Thyroid gland (tissue), 4 donors: ENCODE measurements around the gene SEPTIN1. TPM values are rescaled to one million over a fixed set of nuclear protein-coding genes. Genes with fewer than 3 reads are reported as not detected.

Source experiments
- DNase-seq, 2 donors: peaks; one replicate each; pipeline ENCODE4 v3.0.0-alpha.2; 2019
- H3K27ac ChIP-seq, 3 donors: fragments of 200-600 bp; sonication (generic); 1 replicate in 2 of 3; 2 replicates in 1 of 3; pipeline ENCODE4 v1.5.1; 2016 to 2019; ENCODE audit warnings: mild to moderate bottlenecking in 1 of 3, moderate library complexity in 1 of 3
- H3K27me3 ChIP-seq: fragments of 200-600 bp; sonication (generic); one replicate; pipeline ENCODE4 v1.5.1; 2019
- H3K36me3 ChIP-seq, 2 donors: fragments of 200-600 bp; sonication (generic); one replicate each; pipeline ENCODE4 v1.5.1; 2016 to 2019
- H3K4me1 ChIP-seq, 2 donors: fragments of 200-600 bp; sonication (generic); one replicate each; pipeline ENCODE4 v1.5.1; 2017 to 2019
- H3K4me3 ChIP-seq, 3 donors: fragments of 200-600 bp; sonication (generic); replicated peaks in 1 of 3; 1 replicate in 2 of 3; 2 replicates in 1 of 3; pipeline ENCODE4 v1.5.1; 2016; ENCODE audit warnings: mild to moderate bottlenecking in 1 of 3
- H3K9me3 ChIP-seq: fragments of 200-600 bp; sonication (generic); one replicate; pipeline ENCODE4 v1.5.1; 2017
- CTCF ChIP-seq, 6 experiments: fragments of 200-600 bp in 3 of 6; fragments of 450-650 bp in 3 of 6; sonication (generic) in 3 of 6; IDR thresholded peaks; one replicate each; pipeline ENCODE4 v1.5.1; 2016 to 2019; ENCODE audit warnings: antibody characterized with exemption in 6 of 6, mild to moderate bottlenecking in 2 of 6, inconsistent platforms in 1 of 6, moderate library complexity in 1 of 6
- POLR2A ChIP-seq, 2 donors: fragments of 450-650 bp; IDR thresholded peaks; one replicate each; pipeline ENCODE4 v1.6.1; 2017; ENCODE audit warnings: antibody characterized with exemption in 2 of 2, mild to moderate bottlenecking in 2 of 2, moderate library complexity in 1 of 2
- WGBS, 2 donors: methylation state at CpG; one replicate each; pipeline ENCODE4 v1.1.5; 2017; 5-methylcytosine and 5-hydroxymethylcytosine counted together
- intact Hi-C: fragments of 100-400 bp; cut with DNase I; formaldehyde crosslinking; loops from one replicate; pipeline ENCODE4 v1.15.1; 2023
- total RNA-seq, 4 donors: library from RNA; depleted of rRNA; stranded (reverse); fragments of >200 nt; gene quantifications; one replicate each; pipeline ENCODE4 v1.2.3, GENCODE V29; 2016

Gene SEPTIN1
- total RNA-seq, 4 donors from 2014 or later, result 0.56 to 3.4 (median 1.4) TPM

GRCh38 chr16:30409125-30410060 is 27.0 kb upstream of the SEPTIN1 start:
- Histone ChIP-seq H3K36me3 (no peaks in the 10 kb centered on the region), H3K4me3 (no peak overlapping the region), H3K4me1 (peaks cover 5 to 19% of the 10 kb centered on the region in 2 donors), H3K27ac (peak overlapping the region in 2 of 3 donors; percentile 19 to 27), H3K27me3 (no peaks in the 10 kb centered on the region), H3K9me3 (no peaks in the 10 kb centered on the region)
- intact Hi-C loops, result no loop called here
- DNase-seq, result peak; percentile 88 to 93
- TF ChIP-seq CTCF (IDR thresholded peaks at IDR 0.05) (peak; percentile 82 to 96 (median 91)), POLR2A (IDR thresholded peaks at IDR 0.05) (no peak)
- 45 to 47% methylated on average over 14 to 15 of the region's 15 CpGs for WGBS, 2 donors

- Histone ChIP-seq H3K9me3 (no peaks in the 10 kb centered on the region), H3K27me3 (no peaks in the 10 kb centered on the region), H3K4me3 (peak overlapping the region; percentile 71 to 72 (median 72)), H3K36me3 (no peaks in the 10 kb centered on the region), H3K27ac (peak overlapping the region; percentile 51 to 72 (median 56)), H3K4me1 (peaks cover 5 to 19% of the 10 kb centered on the region in 2 donors)
- whole genome bisulfite sequencing, 2 donors, result 16 to 30% methylated on average over 9 to 18 of the region's 19 CpGs
- intact Hi-C loops, result no loop called here
- no peak for DNase-seq
- no peak for TF ChIP-seq CTCF (IDR thresholded peaks at IDR 0.05)
- TF ChIP-seq POLR2A (IDR thresholded peaks at IDR 0.05), result no peak
These were observed 25.6 kb upstream of the SEPTIN1 start for GRCh38 chr16:30407804-30408534.

GRCh38 chr16:30407102-30407803 is 24.9 kb upstream of the SEPTIN1 start, which contains the start of gene ZNF771:
Gene ZNF771, plus strand, starts transcription at chr16:30407606. Its CDS starts 448 bp downstream, at chr16:30408054.
- Histone ChIP-seq H3K27ac (peak within 1 kb of the TSS; percentile 51 to 72 (median 56)), H3K9me3 (no peaks in the 10 kb centered on the region), H3K4me1 (peaks cover 5 to 19% of the 10 kb centered on the region in 2 donors), H3K36me3 (no peaks in the 10 kb centered on the region), H3K27me3 (no peaks in the 10 kb centered on the region), H3K4me3 (peak within 1 kb of the TSS; percentile 71 to 72 (median 72))
- 0% methylated on average over 26 to 27 of the region's 65 CpGs for WGBS, 2 donors
- intact Hi-C loops, result no loop called here
- TF ChIP-seq POLR2A (IDR thresholded peaks at IDR 0.05) (peak in 1 of 2 donors; percentile 63), CTCF (IDR thresholded peaks at IDR 0.05) (no peak)
- peak; percentile 95 for DNase-seq

GRCh38 chr16:30406795-30407101 is 24.4 kb upstream of the SEPTIN1 start:
- no peaks in the 10 kb centered on the region for H3K36me3 ChIP-seq
- DNase-seq, result no peak
- intact Hi-C loops, result no loop called here
- TF ChIP-seq POLR2A (IDR thresholded peaks at IDR 0.05) (no peak), CTCF (IDR thresholded peaks at IDR 0.05) (no peak)
- no peaks in the 10 kb centered on the region for H3K27me3 ChIP-seq
- H3K9me3 ChIP-seq, result no peaks in the 10 kb centered on the region
- peaks cover 5 to 19% of the 10 kb centered on the region in 2 donors for H3K4me1 ChIP-seq
- 17 to 21% methylated on average over 14 of the region's 14 CpGs for WGBS, 2 donors
- H3K27ac ChIP-seq, result peak overlapping the region; percentile 51 to 72 (median 56)
- H3K4me3 ChIP-seq, result peak overlapping the region in 2 of 3 donors; percentile 72
